ENCODE data around the gene PTH1R.

GRCh38 chr3:46831841-46832240 is 45.7 kb upstream of the PTH1R start:
- TF ChIP-seq, protein P1, sequence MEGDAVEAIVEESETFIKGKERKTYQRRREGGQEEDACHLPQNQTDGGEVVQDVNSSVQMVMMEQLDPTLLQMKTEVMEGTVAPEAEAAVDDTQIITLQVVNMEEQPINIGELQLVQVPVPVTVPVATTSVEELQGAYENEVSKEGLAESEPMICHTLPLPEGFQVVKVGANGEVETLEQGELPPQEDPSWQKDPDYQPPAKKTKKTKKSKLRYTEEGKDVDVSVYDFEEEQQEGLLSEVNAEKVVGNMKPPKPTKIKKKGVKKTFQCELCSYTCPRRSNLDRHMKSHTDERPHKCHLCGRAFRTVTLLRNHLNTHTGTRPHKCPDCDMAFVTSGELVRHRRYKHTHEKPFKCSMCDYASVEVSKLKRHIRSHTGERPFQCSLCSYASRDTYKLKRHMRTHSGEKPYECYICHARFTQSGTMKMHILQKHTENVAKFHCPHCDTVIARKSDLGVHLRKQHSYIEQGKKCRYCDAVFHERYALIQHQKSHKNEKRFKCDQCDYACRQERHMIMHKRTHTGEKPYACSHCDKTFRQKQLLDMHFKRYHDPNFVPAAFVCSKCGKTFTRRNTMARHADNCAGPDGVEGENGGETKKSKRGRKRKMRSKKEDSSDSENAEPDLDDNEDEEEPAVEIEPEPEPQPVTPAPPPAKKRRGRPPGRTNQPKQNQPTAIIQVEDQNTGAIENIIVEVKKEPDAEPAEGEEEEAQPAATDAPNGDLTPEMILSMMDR (IDR thresholded peaks at IDR 0.05): no peak
- TF ChIP-seq EP300 (IDR thresholded peaks at IDR 0.05): no peak
- no peak for TF ChIP-seq POLR2AphosphoS5 (IDR thresholded peaks at IDR 0.05)
- no peak for TF ChIP-seq POLR2A (IDR thresholded peaks at IDR 0.05)

All from stomach (tissue), 4 donors.